ENCODE data around the gene RCOR1. TPM values are rescaled to one million over a fixed set of nuclear protein-coding genes. Genes with fewer than 3 reads are reported as not detected.

RCOR1 gene
- total RNA-seq, 1 experiment from 2014 or later: 34.1 TPM

DNA sequence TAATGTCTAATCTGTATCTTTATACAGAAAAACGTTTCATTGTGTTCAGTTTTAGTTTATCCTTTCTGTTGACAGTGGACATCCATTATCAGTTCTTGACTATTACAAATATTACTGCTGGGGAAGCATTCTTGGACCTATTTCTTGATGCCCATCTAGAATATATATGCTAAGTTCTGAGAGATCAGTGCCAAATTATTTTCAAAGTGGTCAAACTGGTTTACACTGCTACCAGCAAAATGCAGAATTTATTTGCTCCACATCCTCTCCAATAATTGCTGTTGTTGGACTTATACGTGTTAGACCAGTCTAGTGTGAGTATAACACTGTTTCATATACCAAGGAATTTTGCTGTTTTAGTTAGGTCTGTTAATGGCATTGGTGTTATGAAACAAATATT lies 99.3 kb downstream of the RCOR1 start:
- H2AFZ ChIP-seq (ENCODE audit: low read length): no peak overlapping the region
- no peak overlapping the region for H2AK5ac ChIP-seq (ENCODE audit: insufficient read length, low read length)
- no peak overlapping the region for H3K4ac ChIP-seq (ENCODE audit: low read depth, low read length)
- H3K23me2 ChIP-seq (ENCODE audit: insufficient read length, low read depth, low read length, poor library complexity, severe bottlenecking): no peaks in the 10 kb centered on the region
- H4K20me1 ChIP-seq (ENCODE audit: control insufficient read depth, insufficient read depth, insufficient read length): no peaks in the 10 kb centered on the region
- no peak overlapping the region for H2BK20ac ChIP-seq (ENCODE audit: low read depth, low read length, poor library complexity, severe bottlenecking)
- no peak overlapping the region for H3K23ac ChIP-seq (ENCODE audit: insufficient read length, low read depth, low read length)
- no peak overlapping the region for H3K4me2 ChIP-seq (ENCODE audit: insufficient read depth, insufficient read length, low read length)
- H3K36me3 Mint-ChIP-seq (ENCODE audit: insufficient read depth in 1 of 3, low read depth in 3 of 3): no peaks in the 10 kb centered on the region
- H3K4me3 Mint-ChIP-seq: no peak overlapping the region
- no peaks in the 10 kb centered on the region for H3K27me3 Mint-ChIP-seq (ENCODE audit: low read depth)
- no peak overlapping the region for H3K27ac ChIP-seq (ENCODE audit: insufficient read length, low read depth, low read length)
- DNase-seq: no peak
- H3K9ac ChIP-seq (ENCODE audit: extremely low read depth, insufficient read length, low read length): no peak overlapping the region
- no peak overlapping the region for H4K8ac ChIP-seq (replicated peaks; ENCODE audit: insufficient read length, low read depth, low read length)
- H3K9me3 Mint-ChIP-seq: no peaks in the 10 kb centered on the region
- no peak overlapping the region for H4K5ac ChIP-seq (ENCODE audit: insufficient read length, low read depth, low read length)
- no peak overlapping the region for H4K91ac ChIP-seq (ENCODE audit: insufficient read length, low read depth, low read length)
- H3K27ac Mint-ChIP-seq: 0 out of 7 replicates have a peak overlapping the region, but pooled peaks of 1 of the 3 experiments have one; percentile 33
- no peaks in the 10 kb centered on the region for H3K27me3 ChIP-seq (ENCODE audit: insufficient read depth, low read length)
- no CpG with 5 or more reads among the region's 2 CpGs for WGBS (ENCODE audit: extremely low coverage, insufficient read length, low lambda C conversion rate)
- no peak overlapping the region for H2BK120ac ChIP-seq (ENCODE audit: low read depth, low read length, poor library complexity, severe bottlenecking)
- H3K9me3 ChIP-seq (ENCODE audit: control insufficient read depth, low read depth, low read length): no peaks in the 10 kb centered on the region
- no peaks in the 10 kb centered on the region for H3K4me1 ChIP-seq (ENCODE audit: insufficient read depth, low read length)
- peaks cover 4% of the 10 kb centered on the region for H3K79me1 ChIP-seq (ENCODE audit: insufficient read depth, low read depth, low read length, poor library complexity, severe bottlenecking)
- no peak overlapping the region for H2BK12ac ChIP-seq (ENCODE audit: insufficient read length, low read depth, low read length)
- TF ChIP-seq, protein P1, sequence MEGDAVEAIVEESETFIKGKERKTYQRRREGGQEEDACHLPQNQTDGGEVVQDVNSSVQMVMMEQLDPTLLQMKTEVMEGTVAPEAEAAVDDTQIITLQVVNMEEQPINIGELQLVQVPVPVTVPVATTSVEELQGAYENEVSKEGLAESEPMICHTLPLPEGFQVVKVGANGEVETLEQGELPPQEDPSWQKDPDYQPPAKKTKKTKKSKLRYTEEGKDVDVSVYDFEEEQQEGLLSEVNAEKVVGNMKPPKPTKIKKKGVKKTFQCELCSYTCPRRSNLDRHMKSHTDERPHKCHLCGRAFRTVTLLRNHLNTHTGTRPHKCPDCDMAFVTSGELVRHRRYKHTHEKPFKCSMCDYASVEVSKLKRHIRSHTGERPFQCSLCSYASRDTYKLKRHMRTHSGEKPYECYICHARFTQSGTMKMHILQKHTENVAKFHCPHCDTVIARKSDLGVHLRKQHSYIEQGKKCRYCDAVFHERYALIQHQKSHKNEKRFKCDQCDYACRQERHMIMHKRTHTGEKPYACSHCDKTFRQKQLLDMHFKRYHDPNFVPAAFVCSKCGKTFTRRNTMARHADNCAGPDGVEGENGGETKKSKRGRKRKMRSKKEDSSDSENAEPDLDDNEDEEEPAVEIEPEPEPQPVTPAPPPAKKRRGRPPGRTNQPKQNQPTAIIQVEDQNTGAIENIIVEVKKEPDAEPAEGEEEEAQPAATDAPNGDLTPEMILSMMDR (conservative IDR thresholded peaks at IDR 0.05): no peak
- no peak overlapping the region for H3K18ac ChIP-seq (ENCODE audit: insufficient read length, low read depth, low read length)
- H2BK15ac ChIP-seq (ENCODE audit: low read depth, low read length): no peak overlapping the region
- no peak overlapping the region for H2BK5ac ChIP-seq (ENCODE audit: insufficient read length, low read length)
- H3K79me2 ChIP-seq (ENCODE audit: insufficient read depth, low read length): peaks cover 2% of the 10 kb centered on the region; the same call in 1 of the 2 replicates
- H3K14ac ChIP-seq (ENCODE audit: insufficient read depth, low read length): no peak overlapping the region
- no peak overlapping the region for H3K56ac ChIP-seq (ENCODE audit: insufficient read length, low read depth, low read length)
- peaks cover 31 to 34% of the 10 kb centered on the region in 2 experiments for H3K4me1 Mint-ChIP-seq
- H3T11ph ChIP-seq (ENCODE audit: low read length): no peak overlapping the region
